ENCODE measurements around the gene ATAD3B.
A peak's percentile ranks its signal among the peaks of the same experiment; 100 is the strongest.

Gene ATAD3B

GRCh38 chr1:1429671-1430073 is 41.9 kb upstream of the ATAD3B start:
- Histone ChIP-seq H3K27me3 (replicated peaks in 2 of 5; ENCODE audit: control insufficient read depth in 4 of 5, insufficient read depth in 5 of 5, low read length in 4 of 5) (peaks cover 0 to 2% (median 0%) of the 10 kb centered on the region in 5 experiments), H3K36me3 (ENCODE audit: control insufficient read depth in 4 of 4, insufficient read depth in 4 of 4, low read length in 3 of 4) (no peaks in the 10 kb centered on the region), H3K4me1 (ENCODE audit: control extremely low read depth in 1 of 4, control insufficient read depth in 4 of 4, insufficient read depth in 4 of 4, low read length in 3 of 4) (peaks cover 0 to 63% (median 39%) of the 10 kb centered on the region in 4 experiments), H3K9me3 (ENCODE audit: control extremely low read depth in 1 of 5, control insufficient read depth in 4 of 5, insufficient read depth in 2 of 5, low read depth in 1 of 5, low read length in 4 of 5) (no peaks in the 10 kb centered on the region), H3K27ac (ENCODE audit: insufficient read depth in 1 of 2, low read depth in 1 of 2, low read length in 2 of 2, poor library complexity in 1 of 2, severe bottlenecking in 2 of 2) (no peak overlapping the region), H3K4me3 (ENCODE audit: control insufficient read depth in 1 of 7, extremely low read depth in 1 of 7, insufficient read depth in 4 of 7, low read depth in 2 of 7, low read length in 6 of 7) (no peak overlapping the region)
- ChIA-PET CTCF (interaction anchor here (0.7 to 3.1 kb wide), 5 partner anchors 9 to 31 kb away, joined by 3 to 11 read pairs (median 3); partner anchors contain the start of genes ANKRD65 and CCNL2), POLR2A (interaction anchor here (0.7 kb wide), 1 partner anchor 7 kb away, joined by 3 read pairs; no protein-coding TSS in a partner anchor)
- no peak for DNase-seq
- 89% methylated on average over 6 of the region's 6 CpGs for WGBS (ENCODE audit: insufficient coverage)

- Histone ChIP-seq H3K27me3 (replicated peaks in 2 of 5; ENCODE audit: control insufficient read depth in 4 of 5, insufficient read depth in 5 of 5, low read length in 4 of 5) (peaks cover 0 to 2% (median 0%) of the 10 kb centered on the region in 5 experiments), H3K27ac (ENCODE audit: insufficient read depth in 1 of 2, low read depth in 1 of 2, low read length in 2 of 2, poor library complexity in 1 of 2, severe bottlenecking in 2 of 2) (no peak overlapping the region), H3K4me1 (ENCODE audit: control extremely low read depth in 1 of 4, control insufficient read depth in 4 of 4, insufficient read depth in 4 of 4, low read length in 3 of 4) (peaks cover 0 to 70% (median 46%) of the 10 kb centered on the region in 4 experiments), H3K9me3 (ENCODE audit: control extremely low read depth in 1 of 5, control insufficient read depth in 4 of 5, insufficient read depth in 2 of 5, low read depth in 1 of 5, low read length in 4 of 5) (no peaks in the 10 kb centered on the region), H3K4me3 (ENCODE audit: control insufficient read depth in 1 of 7, extremely low read depth in 1 of 7, insufficient read depth in 4 of 7, low read depth in 2 of 7, low read length in 6 of 7) (peak overlapping the region in 1 of 7 experiments; percentile 38), H3K36me3 (ENCODE audit: control insufficient read depth in 4 of 4, insufficient read depth in 4 of 4, low read length in 3 of 4) (no peaks in the 10 kb centered on the region)
- DNase-seq, result no peak
- WGBS (ENCODE audit: insufficient coverage), result 39% methylated on average over 24 of the region's 35 CpGs
- CTCF ChIA-PET, result interaction anchor here (0.7 to 3.1 kb wide), 4 partner anchors 9 to 21 kb away, joined by 3 to 11 read pairs (median 6); partner anchors contain the start of gene ANKRD65
- POLR2A ChIA-PET, result no interaction called here
Observed at GRCh38 chr1:1430114-1430982, 41.2 kb upstream of the ATAD3B start.

DNA sequence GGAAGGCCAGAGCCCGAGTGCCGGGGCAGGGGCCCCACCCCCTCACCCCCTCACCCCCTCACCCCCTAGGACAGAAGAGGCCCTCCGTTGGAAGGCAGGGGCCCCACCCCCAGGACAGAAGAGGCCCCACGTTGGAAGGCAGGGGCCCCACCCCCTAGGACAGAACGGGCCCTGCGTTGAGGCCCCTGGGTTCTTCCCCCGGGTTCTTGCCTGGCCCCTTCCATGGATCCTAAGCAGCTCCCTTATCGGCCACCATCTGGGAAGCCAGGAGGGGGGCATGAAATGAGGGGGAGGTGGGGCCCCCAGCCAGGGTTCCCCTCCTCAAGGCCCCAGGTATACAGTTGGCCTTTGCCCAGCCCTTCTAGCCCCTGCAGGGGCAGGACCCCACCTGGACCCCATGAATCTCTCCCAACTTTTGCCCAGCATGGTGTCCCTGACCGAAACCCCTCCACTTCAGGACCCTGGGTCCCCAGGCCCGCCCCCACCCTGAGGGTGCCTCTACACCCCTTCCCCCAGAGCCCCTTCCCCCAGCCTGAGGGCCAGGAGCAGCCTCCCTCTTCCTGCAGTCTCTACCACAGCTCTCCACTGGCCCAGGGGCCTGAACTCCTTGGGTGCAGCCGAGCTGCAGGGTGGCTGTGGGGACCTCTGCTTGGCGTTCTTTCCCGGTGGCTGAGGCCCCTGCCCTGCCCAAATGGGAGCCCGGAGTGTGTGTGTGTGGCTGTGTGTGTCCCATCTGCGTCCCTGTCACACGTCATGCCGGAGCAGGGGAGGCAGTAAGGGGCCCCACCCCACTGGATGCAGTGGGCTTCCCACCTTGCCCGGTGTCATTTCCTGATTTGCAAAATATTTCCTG is 40.3 kb upstream of the ATAD3B start:
- ChIA-PET CTCF (interaction anchor here (0.9 to 3.1 kb wide), 4 partner anchors 9 to 31 kb away, joined by 3 to 11 read pairs (median 9); partner anchors contain the start of gene ANKRD65), POLR2A (no interaction called here)
- H3K27ac ChIP-seq (ENCODE audit: insufficient read depth in 1 of 2, low read depth in 1 of 2, low read length in 2 of 2, poor library complexity in 1 of 2, severe bottlenecking in 2 of 2), result no peak overlapping the region
- no peaks in the 10 kb centered on the region for H3K9me3 ChIP-seq (ENCODE audit: control extremely low read depth in 1 of 5, control insufficient read depth in 4 of 5, insufficient read depth in 2 of 5, low read depth in 1 of 5, low read length in 4 of 5)
- peaks cover 0 to 2% (median 0%) of the 10 kb centered on the region in 5 experiments for H3K27me3 ChIP-seq (replicated peaks in 2 of 5; ENCODE audit: control insufficient read depth in 4 of 5, insufficient read depth in 5 of 5, low read length in 4 of 5)
- H3K4me3 ChIP-seq (ENCODE audit: control insufficient read depth in 1 of 7, extremely low read depth in 1 of 7, insufficient read depth in 4 of 7, low read depth in 2 of 7, low read length in 6 of 7), result no peak overlapping the region
- no peaks in the 10 kb centered on the region for H3K36me3 ChIP-seq (ENCODE audit: control insufficient read depth in 4 of 4, insufficient read depth in 4 of 4, low read length in 3 of 4)
- no peak for DNase-seq
- WGBS (ENCODE audit: insufficient coverage), result 68% methylated on average over 12 of the region's 18 CpGs
- peaks cover 0 to 72% (median 49%) of the 10 kb centered on the region in 4 experiments for H3K4me1 ChIP-seq (ENCODE audit: control extremely low read depth in 1 of 4, control insufficient read depth in 4 of 4, insufficient read depth in 4 of 4, low read length in 3 of 4)

DNA sequence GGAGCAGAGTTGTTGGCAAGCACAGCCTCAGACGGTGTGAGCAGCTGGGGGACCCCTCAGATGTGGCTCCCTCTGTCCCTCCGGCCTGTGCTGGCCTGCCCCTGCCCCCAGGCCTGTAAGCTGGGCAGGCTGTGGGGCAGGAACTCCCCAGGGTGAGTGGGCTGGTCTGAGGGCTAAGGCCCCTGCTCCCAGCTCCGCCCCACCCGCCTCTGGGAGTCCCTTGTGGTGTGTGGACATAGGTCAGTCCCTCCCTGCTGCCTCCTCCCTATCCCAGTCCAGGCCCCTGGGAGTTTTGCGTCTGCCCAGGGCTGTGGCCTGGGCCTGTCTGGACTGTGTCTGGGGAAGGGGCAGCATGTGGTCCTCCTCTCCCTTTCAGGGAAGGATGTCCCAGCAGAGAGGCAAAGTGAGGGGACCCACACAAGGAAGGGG is 39.7 kb upstream of the ATAD3B start:
- ChIA-PET CTCF (interaction anchor here (0.9 to 2.0 kb wide), 2 partner anchors 9 to 32 kb away, joined by 3 to 9 read pairs; no protein-coding TSS in a partner anchor), POLR2A (no interaction called here)
- H3K36me3 ChIP-seq (ENCODE audit: control insufficient read depth in 4 of 4, insufficient read depth in 4 of 4, low read length in 3 of 4), result no peaks in the 10 kb centered on the region
- no peak for DNase-seq
- peaks cover 0 to 72% (median 50%) of the 10 kb centered on the region in 4 experiments for H3K4me1 ChIP-seq (ENCODE audit: control extremely low read depth in 1 of 4, control insufficient read depth in 4 of 4, insufficient read depth in 4 of 4, low read length in 3 of 4)
- 73% methylated on average over 3 of the region's 5 CpGs for WGBS (ENCODE audit: insufficient coverage)
- H3K4me3 ChIP-seq (ENCODE audit: control insufficient read depth in 1 of 7, extremely low read depth in 1 of 7, insufficient read depth in 4 of 7, low read depth in 2 of 7, low read length in 6 of 7), result peak overlapping the region in 1 of 7 experiments; percentile 19
- H3K27me3 ChIP-seq (replicated peaks in 2 of 5; ENCODE audit: control insufficient read depth in 4 of 5, insufficient read depth in 5 of 5, low read length in 4 of 5), result peaks cover 0 to 2% (median 0%) of the 10 kb centered on the region in 5 experiments
- no peaks in the 10 kb centered on the region for H3K9me3 ChIP-seq (ENCODE audit: control extremely low read depth in 1 of 5, control insufficient read depth in 4 of 5, insufficient read depth in 2 of 5, low read depth in 1 of 5, low read length in 4 of 5)
- H3K27ac ChIP-seq (ENCODE audit: insufficient read depth in 1 of 2, low read depth in 1 of 2, low read length in 2 of 2, poor library complexity in 1 of 2, severe bottlenecking in 2 of 2), result no peak overlapping the region

DNA sequence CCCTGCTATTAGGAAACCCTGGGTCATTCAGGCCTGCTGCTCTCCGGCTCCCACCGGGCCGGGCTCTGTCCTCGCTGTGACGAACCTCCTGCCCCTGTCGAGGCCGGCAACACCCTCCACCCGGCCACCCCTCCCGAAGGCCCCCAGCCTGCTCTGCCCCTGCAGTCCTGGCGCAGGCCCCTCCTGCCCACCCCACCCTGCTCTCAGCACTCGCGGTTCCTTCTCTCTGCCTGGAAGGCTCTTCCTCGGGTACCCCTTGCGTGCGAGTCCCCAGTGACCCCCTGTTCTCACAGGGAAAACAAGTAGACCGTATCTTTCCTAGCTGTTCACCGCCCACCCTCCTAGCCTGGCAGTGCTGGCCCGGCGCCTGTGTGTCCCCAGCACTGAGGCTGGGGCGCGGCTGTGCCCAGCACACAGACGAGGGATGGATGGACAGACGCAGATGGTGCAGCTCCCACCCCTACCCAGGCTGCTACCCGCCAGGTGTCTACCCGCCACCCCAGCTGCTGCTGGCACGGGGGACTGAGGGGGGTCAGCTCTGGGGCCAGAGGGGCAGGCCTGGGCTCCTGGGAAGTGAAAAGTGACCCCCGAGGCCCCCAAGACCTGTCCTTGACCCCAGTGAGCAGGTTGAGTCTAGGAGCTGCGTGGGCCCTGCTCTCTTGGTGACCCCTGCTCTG is 39.2 kb upstream of the ATAD3B start:
- Histone ChIP-seq H3K9me3 (ENCODE audit: control extremely low read depth in 1 of 5, control insufficient read depth in 4 of 5, insufficient read depth in 2 of 5, low read depth in 1 of 5, low read length in 4 of 5) (no peaks in the 10 kb centered on the region), H3K4me1 (ENCODE audit: control extremely low read depth in 1 of 4, control insufficient read depth in 4 of 4, insufficient read depth in 4 of 4, low read length in 3 of 4) (peaks cover 0 to 74% (median 50%) of the 10 kb centered on the region in 4 experiments), H3K27me3 (replicated peaks in 2 of 5; ENCODE audit: control insufficient read depth in 4 of 5, insufficient read depth in 5 of 5, low read length in 4 of 5) (peaks cover 0 to 3% (median 0%) of the 10 kb centered on the region in 5 experiments), H3K4me3 (ENCODE audit: control insufficient read depth in 1 of 7, extremely low read depth in 1 of 7, insufficient read depth in 4 of 7, low read depth in 2 of 7, low read length in 6 of 7) (peak overlapping the region in 1 of 7 experiments; percentile 19), H3K36me3 (ENCODE audit: control insufficient read depth in 4 of 4, insufficient read depth in 4 of 4, low read length in 3 of 4) (no peaks in the 10 kb centered on the region), H3K27ac (ENCODE audit: insufficient read depth in 1 of 2, low read depth in 1 of 2, low read length in 2 of 2, poor library complexity in 1 of 2, severe bottlenecking in 2 of 2) (no peak overlapping the region)
- 76% methylated on average over 21 of the region's 28 CpGs for WGBS (ENCODE audit: insufficient coverage)
- ChIA-PET POLR2A (interaction anchor here (0.6 to 0.7 kb wide), 2 partner anchors 11 to 17 kb away, joined by 3 to 4 read pairs; no protein-coding TSS in a partner anchor), CTCF (interaction anchor here (0.9 to 2.7 kb wide), 4 partner anchors 8 to 34 kb away, joined by 3 to 11 read pairs (median 8); partner anchors contain the start of gene CCNL2)
- no peak for DNase-seq
